NCI-H2029 treated with DMSO at 0.1 percent for 48 hours (cell line): Measurements from ENCODE around the gene SLC9A5.
A peak's percentile ranks its signal among the peaks of the same experiment; 100 is the strongest.

Source experiments
- DNase-seq: peaks from one replicate; lab custom pipeline; 2025; lab: John Stamatoyannopoulos, UW

Gene SLC9A5

GRCh38 chr16:67213197-67214019 lies 35.4 kb upstream of the SLC9A5 start:
- no peak for DNase-seq

GRCh38 chr16:67215706-67216105 lies 33.1 kb upstream of the SLC9A5 start:
- no peak for DNase-seq

- DNase-seq = no peak
Measured at GRCh38 chr16:67216612-67217490, 31.9 kb upstream of the SLC9A5 start.

- DNase-seq = no peak
Measured at GRCh38 chr16:67223992-67224391, 24.8 kb upstream of the SLC9A5 start.

GRCh38 chr16:67226295-67226803 lies 22.4 kb upstream of the SLC9A5 start:
- no peak for DNase-seq

GRCh38 chr16:67226804-67227566 lies 21.8 kb upstream of the SLC9A5 start, which contains the start of gene TMEM208:
TSS of gene TMEM208 (plus strand) at chr16:67227130. CDS start at chr16:67227219, 89 bp downstream.
- DNase-seq = peak; percentile 70

GRCh38 chr16:67227567-67227921 lies 21.2 kb upstream of the SLC9A5 start:
- DNase-seq = no peak

- DNase-seq = no peak
Measured at GRCh38 chr16:67228034-67228785, 20.6 kb upstream of the SLC9A5 start.

GRCh38 chr16:67228905-67229304 lies 19.9 kb upstream of the SLC9A5 start:
- no peak for DNase-seq

GRCh38 chr16:67229906-67230808 lies 18.6 kb upstream of the SLC9A5 start:
- no peak for DNase-seq

- no peak for DNase-seq
Measured at GRCh38 chr16:67230809-67231660, 17.7 kb upstream of the SLC9A5 start.

- no peak for DNase-seq
Measured at GRCh38 chr16:67233596-67233995, 15.2 kb upstream of the SLC9A5 start.

- DNase-seq = no peak
Measured at GRCh38 chr16:67234180-67234597, 14.6 kb upstream of the SLC9A5 start.

GRCh38 chr16:67235816-67236562 lies 12.8 kb upstream of the SLC9A5 start:
- no peak for DNase-seq

- DNase-seq = no peak
Measured at GRCh38 chr16:67236563-67237395, 12.0 kb upstream of the SLC9A5 start.

- no peak for DNase-seq
Measured at GRCh38 chr16:67237396-67238277, 11.1 kb upstream of the SLC9A5 start.

- DNase-seq = no peak
Measured at GRCh38 chr16:67238278-67238575, 10.6 kb upstream of the SLC9A5 start.
